ENCODE results near the gene POLH. TPM values are rescaled to one million over a fixed set of nuclear protein-coding genes. Genes with fewer than 3 reads are reported as not detected.
A peak's percentile ranks its signal among the peaks of the same experiment; 100 is the strongest.

The POLH gene
- total and polyA plus RNA-seq, 2 donors (not counting 1 experiment from before 2014, with no cell fraction given): 19.0 to 21.8 TPM

DNA sequence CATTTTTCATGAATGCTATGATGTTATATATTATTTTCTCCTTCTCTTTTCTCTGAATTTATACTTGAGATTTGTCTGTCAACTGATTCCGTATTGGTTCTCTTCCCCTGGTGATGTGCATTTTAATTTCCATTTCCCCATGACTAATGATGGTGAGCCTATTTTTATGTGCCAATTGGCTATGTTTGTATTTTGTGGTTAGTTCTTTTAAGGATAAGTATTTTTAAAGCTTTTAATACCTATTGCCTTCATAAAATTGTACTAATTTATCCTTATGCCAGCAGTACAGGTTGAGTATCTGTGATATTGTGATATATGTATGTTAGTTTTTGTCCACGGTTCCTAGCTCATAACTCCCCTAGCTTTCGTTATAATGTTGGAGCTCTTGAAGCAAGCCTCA lies 2.8 kb downstream of the POLH start:
- no peak overlapping the region for H3K27ac ChIP-seq (ENCODE audit: insufficient read depth, low read length)
- no peak overlapping the region for H3K9ac ChIP-seq (ENCODE audit: insufficient read depth, low read length)
- H3K4me2 ChIP-seq (ENCODE audit: extremely low read depth, insufficient read depth, low read length): no peak overlapping the region
- peaks cover 2% of the 10 kb centered on the region for H3K4me1 ChIP-seq (ENCODE audit: control insufficient read depth, extremely low read depth, insufficient read depth, low read length)
- H4K20me1 ChIP-seq (ENCODE audit: control insufficient read depth, extremely low read depth, insufficient read depth, low read length): no peaks in the 10 kb centered on the region
- H3K79me2 ChIP-seq (ENCODE audit: control insufficient read depth, insufficient read depth, low read length): peaks cover 62% of the 10 kb centered on the region
- no peak overlapping the region for H2AFZ ChIP-seq (ENCODE audit: low read length)
- H3K4me3 ChIP-seq (replicated peaks in 1 of 4; ENCODE audit: control extremely low read depth in 1 of 4, insufficient read depth in 1 of 4, low read depth in 3 of 4, low read length in 4 of 4): peak overlapping the region in 1 of 4 experiments; percentile 12
- H3K9me3 ChIP-seq (ENCODE audit: control insufficient read depth, insufficient read depth, low read depth, low read length): no peaks in the 10 kb centered on the region
- peaks cover 2% of the 10 kb centered on the region for H3K36me3 ChIP-seq (ENCODE audit: control insufficient read depth, insufficient read depth, low read length)
- peak in 1 of 2 donors; percentile 19 for DNase-seq (ENCODE audit: low read depth in 2 of 2)
- TF ChIP-seq, protein P1, sequence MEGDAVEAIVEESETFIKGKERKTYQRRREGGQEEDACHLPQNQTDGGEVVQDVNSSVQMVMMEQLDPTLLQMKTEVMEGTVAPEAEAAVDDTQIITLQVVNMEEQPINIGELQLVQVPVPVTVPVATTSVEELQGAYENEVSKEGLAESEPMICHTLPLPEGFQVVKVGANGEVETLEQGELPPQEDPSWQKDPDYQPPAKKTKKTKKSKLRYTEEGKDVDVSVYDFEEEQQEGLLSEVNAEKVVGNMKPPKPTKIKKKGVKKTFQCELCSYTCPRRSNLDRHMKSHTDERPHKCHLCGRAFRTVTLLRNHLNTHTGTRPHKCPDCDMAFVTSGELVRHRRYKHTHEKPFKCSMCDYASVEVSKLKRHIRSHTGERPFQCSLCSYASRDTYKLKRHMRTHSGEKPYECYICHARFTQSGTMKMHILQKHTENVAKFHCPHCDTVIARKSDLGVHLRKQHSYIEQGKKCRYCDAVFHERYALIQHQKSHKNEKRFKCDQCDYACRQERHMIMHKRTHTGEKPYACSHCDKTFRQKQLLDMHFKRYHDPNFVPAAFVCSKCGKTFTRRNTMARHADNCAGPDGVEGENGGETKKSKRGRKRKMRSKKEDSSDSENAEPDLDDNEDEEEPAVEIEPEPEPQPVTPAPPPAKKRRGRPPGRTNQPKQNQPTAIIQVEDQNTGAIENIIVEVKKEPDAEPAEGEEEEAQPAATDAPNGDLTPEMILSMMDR (conservative IDR thresholded peaks at IDR 0.05 in 1 of 2, IDR thresholded peaks at IDR 0.05 in 1 of 2; ENCODE audit: low read depth in 1 of 2, low read length in 2 of 2): no peak
- no peak for TF ChIP-seq EZH2 (IDR thresholded peaks at IDR 0.05; ENCODE audit: low read length, missing control alignments)
- H3K27me3 ChIP-seq (ENCODE audit: control insufficient read depth, insufficient read depth, low read length): no peaks in the 10 kb centered on the region

DNA sequence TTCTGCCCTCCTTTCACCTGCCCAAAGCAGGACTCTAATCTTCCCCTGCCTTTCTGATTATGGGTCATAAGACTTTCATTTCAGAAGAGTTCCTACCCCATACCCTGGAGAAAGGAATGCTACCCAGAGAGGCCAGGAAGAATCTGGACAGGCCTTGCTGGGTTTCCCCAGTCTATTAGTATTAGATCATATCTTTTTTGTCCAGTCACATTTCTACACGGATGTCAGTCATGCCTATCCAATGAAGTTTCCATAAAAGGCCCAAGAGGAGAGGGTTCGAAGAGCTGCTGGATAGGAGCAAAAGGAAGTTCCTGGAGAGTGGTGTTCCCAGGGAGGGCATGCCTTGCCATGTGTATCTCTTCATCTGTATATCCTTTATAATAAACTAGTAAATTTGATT lies 3.2 kb downstream of the POLH start:
- Histone ChIP-seq H3K4me3 (replicated peaks in 1 of 4; ENCODE audit: control extremely low read depth in 1 of 4, insufficient read depth in 1 of 4, low read depth in 3 of 4, low read length in 4 of 4) (peak overlapping the region in 1 of 4 experiments; percentile 6), H3K79me2 (ENCODE audit: control insufficient read depth, insufficient read depth, low read length) (peaks cover 59% of the 10 kb centered on the region), H3K9me3 (ENCODE audit: control insufficient read depth, insufficient read depth, low read depth, low read length) (no peaks in the 10 kb centered on the region), H3K36me3 (ENCODE audit: control insufficient read depth, insufficient read depth, low read length) (peaks cover 2% of the 10 kb centered on the region), H2AFZ (ENCODE audit: low read length) (no peak overlapping the region), H3K9ac (ENCODE audit: insufficient read depth, low read length) (no peak overlapping the region), H3K4me2 (ENCODE audit: extremely low read depth, insufficient read depth, low read length) (no peak overlapping the region), H3K27me3 (ENCODE audit: control insufficient read depth, insufficient read depth, low read length) (no peaks in the 10 kb centered on the region), H4K20me1 (ENCODE audit: control insufficient read depth, extremely low read depth, insufficient read depth, low read length) (no peaks in the 10 kb centered on the region), H3K27ac (ENCODE audit: insufficient read depth, low read length) (no peak overlapping the region), H3K4me1 (ENCODE audit: control insufficient read depth, extremely low read depth, insufficient read depth, low read length) (peaks cover 2% of the 10 kb centered on the region)
- TF ChIP-seq, protein P1 (conservative IDR thresholded peaks at IDR 0.05 in 1 of 2, IDR thresholded peaks at IDR 0.05 in 1 of 2; ENCODE audit: low read depth in 1 of 2, low read length in 2 of 2): no peak
- peak in 1 of 2 donors; percentile 44 for DNase-seq (ENCODE audit: low read depth in 2 of 2)

DNA sequence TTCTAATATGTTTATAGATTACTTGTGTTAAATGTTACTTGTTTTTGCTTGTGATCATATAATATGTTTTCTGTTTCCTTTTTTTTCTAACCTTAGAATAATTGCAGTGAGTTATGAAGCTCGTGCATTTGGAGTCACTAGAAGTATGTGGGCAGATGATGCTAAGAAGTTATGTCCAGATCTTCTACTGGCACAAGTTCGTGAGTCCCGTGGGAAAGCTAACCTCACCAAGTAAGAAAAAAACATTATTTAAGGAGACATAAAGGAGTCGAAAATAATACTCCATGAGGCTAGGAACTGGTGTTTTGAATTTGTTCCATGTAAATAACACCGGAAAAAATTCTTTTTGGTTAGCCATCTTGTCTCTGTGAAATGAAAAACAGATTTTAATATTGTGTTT lies 6.9 kb downstream of the POLH start:
- Histone ChIP-seq H3K9me3 (ENCODE audit: control insufficient read depth, insufficient read depth, low read depth, low read length) (no peaks in the 10 kb centered on the region), H4K20me1 (ENCODE audit: control insufficient read depth, extremely low read depth, insufficient read depth, low read length) (no peaks in the 10 kb centered on the region), H3K9ac (ENCODE audit: insufficient read depth, low read length) (no peak overlapping the region), H3K79me2 (ENCODE audit: control insufficient read depth, insufficient read depth, low read length) (peaks cover 31% of the 10 kb centered on the region), H3K4me2 (ENCODE audit: extremely low read depth, insufficient read depth, low read length) (no peak overlapping the region), H3K27me3 (ENCODE audit: control insufficient read depth, insufficient read depth, low read length) (no peaks in the 10 kb centered on the region), H2AFZ (ENCODE audit: low read length) (no peak overlapping the region), H3K4me3 (replicated peaks in 1 of 4; ENCODE audit: control extremely low read depth in 1 of 4, insufficient read depth in 1 of 4, low read depth in 3 of 4, low read length in 4 of 4) (no peak overlapping the region), H3K27ac (ENCODE audit: insufficient read depth, low read length) (no peak overlapping the region), H3K36me3 (ENCODE audit: control insufficient read depth, insufficient read depth, low read length) (peaks cover 10% of the 10 kb centered on the region), H3K4me1 (ENCODE audit: control insufficient read depth, extremely low read depth, insufficient read depth, low read length) (no peaks in the 10 kb centered on the region)
- no peak for DNase-seq (ENCODE audit: low read depth in 2 of 2)
- no peak for TF ChIP-seq EZH2 (IDR thresholded peaks at IDR 0.05; ENCODE audit: low read length, missing control alignments)

All from fibroblast of lung (primary cell).